Fibroblast of pulmonary artery (primary cell): Measurements from ENCODE around the gene SCAF11.
"Not testable (repeated sequence)": the region's sequence is repeated elsewhere in the genome, so short reads cannot be mapped to it uniquely, and the experiment has no call there.

Source experiments
- DNase-seq: peaks from one replicate; pipeline ENCODE4 v3.0.0-alpha.2; 2010; ENCODE audit warnings: low read depth
- H3K4me3 ChIP-seq: replicated peaks from 2 replicates; pipeline ENCODE4 v1.5.1; 2011; ENCODE audit warnings: low read depth, mild to moderate bottlenecking, control low read depth, low read length, moderate library complexity
- TF ChIP-seq, protein P1 (sequence below): IDR thresholded peaks from 2 replicates; pipeline ENCODE4 v1.5.1; 2011; ENCODE audit warnings: mild to moderate bottlenecking, control low read depth, low read length, inconsistent platforms; ENCODE audit errors: missing control alignments

SCAF11 gene

DNA sequence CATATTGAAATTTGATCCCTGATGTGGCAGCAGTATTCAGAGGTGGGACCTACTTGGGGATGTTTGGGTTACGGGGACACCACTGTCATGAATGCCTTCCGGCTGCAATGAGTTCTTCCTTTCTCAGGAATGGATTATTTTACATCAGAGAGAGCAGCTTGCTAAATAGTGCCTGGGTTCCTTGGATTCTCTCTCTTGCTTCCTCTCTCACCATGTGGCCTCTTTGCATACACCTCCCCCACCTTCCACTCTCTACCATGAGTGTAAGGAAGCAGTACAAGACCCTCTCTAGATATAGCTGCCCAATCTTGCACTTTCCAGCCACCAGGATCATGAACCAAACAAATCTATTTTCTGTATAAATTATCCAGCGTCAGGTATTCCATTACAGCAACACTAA lies 15.4 kb upstream of the SCAF11 start:
- no peak for DNase-seq
- TF ChIP-seq, protein P1, sequence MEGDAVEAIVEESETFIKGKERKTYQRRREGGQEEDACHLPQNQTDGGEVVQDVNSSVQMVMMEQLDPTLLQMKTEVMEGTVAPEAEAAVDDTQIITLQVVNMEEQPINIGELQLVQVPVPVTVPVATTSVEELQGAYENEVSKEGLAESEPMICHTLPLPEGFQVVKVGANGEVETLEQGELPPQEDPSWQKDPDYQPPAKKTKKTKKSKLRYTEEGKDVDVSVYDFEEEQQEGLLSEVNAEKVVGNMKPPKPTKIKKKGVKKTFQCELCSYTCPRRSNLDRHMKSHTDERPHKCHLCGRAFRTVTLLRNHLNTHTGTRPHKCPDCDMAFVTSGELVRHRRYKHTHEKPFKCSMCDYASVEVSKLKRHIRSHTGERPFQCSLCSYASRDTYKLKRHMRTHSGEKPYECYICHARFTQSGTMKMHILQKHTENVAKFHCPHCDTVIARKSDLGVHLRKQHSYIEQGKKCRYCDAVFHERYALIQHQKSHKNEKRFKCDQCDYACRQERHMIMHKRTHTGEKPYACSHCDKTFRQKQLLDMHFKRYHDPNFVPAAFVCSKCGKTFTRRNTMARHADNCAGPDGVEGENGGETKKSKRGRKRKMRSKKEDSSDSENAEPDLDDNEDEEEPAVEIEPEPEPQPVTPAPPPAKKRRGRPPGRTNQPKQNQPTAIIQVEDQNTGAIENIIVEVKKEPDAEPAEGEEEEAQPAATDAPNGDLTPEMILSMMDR: no peak
- H3K4me3 ChIP-seq: no peak overlapping the region

DNA sequence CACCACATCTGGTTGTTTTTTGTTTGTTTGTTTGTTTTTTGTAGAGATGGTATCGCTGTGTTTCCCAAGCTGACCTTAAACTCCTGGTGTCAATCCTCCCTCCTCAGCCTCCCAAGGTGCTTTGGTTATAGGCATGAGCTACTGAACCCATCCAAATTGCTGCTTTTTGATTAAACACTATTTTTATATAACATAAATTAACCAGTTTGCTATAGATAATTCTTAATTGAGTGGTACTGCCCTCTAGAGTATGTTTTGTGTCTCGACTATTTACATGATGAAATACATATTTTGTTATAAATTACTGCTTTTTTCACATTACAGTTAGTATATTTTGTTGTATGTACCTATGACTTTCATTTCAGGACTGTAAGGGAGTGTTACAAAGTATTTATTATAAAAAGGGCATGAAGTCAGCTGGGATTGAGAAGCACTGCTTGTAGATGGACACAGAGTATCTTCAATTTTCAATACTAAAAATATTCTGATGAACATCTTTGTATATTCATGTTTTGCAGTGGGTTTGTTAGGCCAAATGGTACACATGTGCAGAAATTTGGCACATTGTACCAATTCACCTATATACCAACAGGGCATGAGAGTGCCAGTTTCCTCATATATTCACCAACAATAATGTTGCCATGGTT lies 14.9 kb upstream of the SCAF11 start:
- no peak overlapping the region for H3K4me3 ChIP-seq
- TF ChIP-seq, protein P1: peak; percentile 38
- DNase-seq: peak; percentile 47

DNA sequence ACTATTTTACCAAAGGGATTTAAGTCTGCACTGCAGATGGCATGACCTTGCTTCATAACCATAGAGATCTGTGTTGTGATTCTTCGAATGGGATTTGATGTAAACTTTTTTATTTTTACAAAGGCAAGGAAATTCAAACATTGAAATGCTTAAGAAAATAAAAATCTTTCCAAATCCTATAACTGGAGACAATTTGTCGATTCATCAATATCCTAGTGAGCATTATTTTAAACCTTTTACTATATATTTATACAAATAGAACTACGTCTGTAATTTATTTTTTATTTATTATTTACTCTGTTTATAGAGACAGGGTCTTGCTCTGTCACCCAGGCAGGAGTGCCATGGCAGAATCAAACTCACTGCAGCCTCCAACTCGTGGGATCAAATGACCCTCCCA lies 14.3 kb upstream of the SCAF11 start:
- H3K4me3 ChIP-seq: no peak overlapping the region
- TF ChIP-seq, protein P1: no peak
- DNase-seq: no peak

DNA sequence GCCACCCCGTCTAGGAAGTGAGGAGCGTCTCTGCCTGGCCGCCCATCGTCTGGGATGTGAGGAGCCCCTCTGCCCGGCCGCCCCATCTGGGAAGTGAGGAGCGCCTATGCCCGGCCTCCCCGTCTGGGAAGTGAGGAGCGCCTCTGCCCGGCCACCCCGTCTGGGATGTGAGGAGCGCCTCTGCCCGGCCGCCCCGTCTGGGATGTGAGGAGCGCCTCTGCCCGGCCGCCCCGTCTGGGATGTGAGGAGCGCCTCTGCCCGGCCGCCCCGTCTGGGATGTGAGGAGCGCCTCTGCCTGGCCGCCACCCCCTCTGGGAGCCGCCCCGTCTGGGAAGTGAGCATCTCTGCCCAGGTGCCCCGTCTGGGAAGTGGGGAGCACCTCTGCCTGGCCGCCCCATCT lies 9.7 kb upstream of the SCAF11 start:
- not testable (repeated sequence) for H3K4me3 ChIP-seq, DNase-seq

DNA sequence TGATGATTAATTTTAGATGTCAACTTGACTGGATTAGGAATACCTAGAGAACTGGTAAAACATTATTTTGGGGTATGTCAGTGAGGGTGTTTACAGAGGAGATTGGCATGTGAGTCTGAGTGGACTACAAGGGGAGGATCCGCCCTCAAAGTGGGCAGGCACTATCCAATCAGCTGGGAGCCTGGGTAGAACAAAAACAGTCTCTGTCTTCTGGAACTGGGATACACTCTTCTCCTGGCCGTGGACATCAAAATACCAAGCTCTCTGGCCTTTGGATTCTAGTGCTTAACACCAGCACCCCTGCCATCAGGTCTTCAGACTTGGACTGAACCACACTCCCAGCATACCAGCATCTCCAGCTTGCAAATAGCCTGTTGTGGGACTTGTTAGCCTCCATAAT lies 4.4 kb upstream of the SCAF11 start:
- TF ChIP-seq, protein P1: no peak
- no peak for DNase-seq
- H3K4me3 ChIP-seq: no peak overlapping the region

DNA sequence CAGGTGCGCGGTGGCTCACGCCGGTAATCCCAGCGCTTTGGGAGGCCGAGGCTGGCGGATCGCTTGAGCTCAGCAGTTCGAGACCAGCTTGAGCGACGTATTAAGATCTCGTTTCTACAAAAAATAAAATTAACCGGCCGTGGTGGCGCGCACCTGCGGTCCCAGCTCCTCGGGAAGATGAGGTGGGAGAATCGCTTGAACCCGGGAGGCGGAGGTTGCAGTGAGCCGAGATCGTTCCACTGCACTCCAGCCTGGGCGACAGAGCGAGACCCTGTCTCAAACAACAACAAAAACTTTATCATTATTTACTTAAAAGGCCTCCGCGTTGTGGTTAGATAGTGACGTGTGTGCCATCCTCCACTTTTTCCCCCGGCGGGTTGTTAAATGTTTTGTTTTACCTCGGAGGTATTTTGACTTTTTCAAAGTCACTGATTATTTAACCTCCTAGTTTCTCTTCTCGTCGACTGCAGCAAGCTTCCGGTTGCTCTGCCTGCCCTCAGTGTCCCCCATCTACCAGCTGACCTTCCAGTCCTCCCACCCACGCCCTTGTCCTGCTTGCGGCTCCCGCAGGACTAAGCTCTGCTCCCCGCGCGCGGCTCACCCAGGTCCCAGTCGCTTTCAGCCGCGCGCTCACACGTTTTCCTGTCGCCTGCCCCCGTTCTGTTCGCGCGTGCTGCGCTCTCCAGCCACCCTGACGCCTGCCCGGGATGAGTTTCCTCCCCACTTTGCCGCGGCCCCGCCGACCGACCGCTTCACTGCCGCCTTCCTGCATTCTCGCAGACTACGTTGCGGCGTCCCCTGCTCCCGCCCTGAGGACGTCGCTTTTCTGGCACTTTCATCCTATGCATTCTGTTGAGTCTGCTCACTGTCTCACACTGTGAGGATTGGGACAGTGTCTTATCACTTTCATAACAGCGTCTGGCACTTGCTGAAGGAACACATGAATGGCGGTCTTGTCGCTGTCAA lies 1.2 kb upstream of the SCAF11 start:
- peak overlapping the region; percentile 74 for H3K4me3 ChIP-seq
- peak; percentile 45 for DNase-seq
- TF ChIP-seq, protein P1: no peak

DNA sequence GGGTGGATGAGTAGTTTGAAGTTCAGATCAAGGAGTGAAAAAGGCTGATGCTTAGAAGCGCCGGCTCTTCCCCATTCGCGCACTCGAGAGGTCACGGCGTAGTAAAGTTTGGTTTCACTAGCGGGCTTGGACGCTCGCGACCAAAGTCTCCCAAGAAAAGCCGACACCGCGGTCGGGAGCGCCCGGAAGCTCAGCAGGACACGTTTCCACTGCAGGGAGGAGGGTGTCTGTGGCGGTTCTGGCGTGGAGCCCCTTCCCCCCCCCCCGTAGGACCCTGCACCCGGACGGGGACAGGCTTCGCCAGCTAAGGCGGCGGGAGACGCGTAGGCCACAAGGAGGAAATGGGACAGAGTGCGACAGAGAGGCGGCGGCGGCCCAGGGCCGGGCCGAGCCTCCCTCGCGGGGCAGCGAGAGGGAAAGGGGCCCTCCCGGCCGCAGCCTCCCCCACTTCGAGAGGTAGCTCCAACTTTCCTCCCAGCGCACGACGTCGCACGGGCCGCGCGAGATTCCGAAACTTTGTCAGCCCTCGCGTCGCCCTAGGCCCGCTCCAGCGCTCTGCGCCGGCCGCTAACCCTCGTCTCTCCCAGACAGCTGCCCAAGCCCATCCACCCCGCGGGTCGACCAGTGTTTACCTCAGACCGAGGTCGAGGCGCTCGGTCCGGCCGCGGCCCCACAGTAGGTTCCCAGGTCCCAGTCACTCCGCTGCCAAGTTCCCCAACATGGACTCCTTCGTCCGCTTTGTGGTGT lies 480 bp downstream of the SCAF11 start:
- TF ChIP-seq, protein P1: no peak
- H3K4me3 ChIP-seq: peak overlapping the region; percentile 95
- DNase-seq: peak; percentile 41
